ENCODE results near the gene EFS. TPM values are rescaled to one million over a fixed set of nuclear protein-coding genes. Genes with fewer than 3 reads are reported as not detected.

EFS gene
- total and polyA plus RNA-seq, 2 of the 8 experiments (the other 6 are each of a cell fraction or from before 2014, with no cell fraction given) = 27.8 to 28.6 TPM

DNA sequence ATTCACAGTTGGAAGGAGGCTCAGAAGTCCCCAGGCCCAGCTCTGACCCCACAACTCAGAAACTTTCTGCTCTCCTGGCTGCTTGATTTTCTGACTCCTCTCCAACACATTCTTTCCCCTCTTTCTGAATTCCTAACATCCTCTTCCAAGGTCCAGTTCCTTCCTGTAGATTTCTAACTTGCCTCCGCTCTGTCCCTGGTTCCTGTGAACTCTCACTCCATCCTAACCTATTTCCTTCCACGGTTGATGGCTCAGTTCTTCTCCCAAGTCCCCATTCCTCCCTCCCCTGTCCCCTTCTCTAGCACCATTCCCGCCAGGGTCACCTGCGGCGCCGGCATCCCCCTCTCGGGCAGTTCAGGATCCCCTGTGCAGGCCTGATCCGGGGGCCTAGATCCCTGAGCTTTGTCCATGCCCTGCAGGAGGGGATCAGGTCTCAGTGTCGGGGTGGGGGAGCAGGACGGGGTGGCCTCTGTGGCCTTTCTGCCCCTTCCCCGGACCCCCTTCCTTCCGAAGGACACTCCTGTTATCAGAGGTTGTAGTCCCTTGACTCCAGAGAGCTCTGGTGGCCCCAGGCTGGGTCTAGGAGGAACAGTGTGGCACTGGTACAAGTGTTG, 6.3 kb downstream of the EFS start:
- H3K4me1 ChIP-seq (replicated peaks in 1 of 4; ENCODE audit: control insufficient read depth in 3 of 4, insufficient read depth in 4 of 4, low read length in 3 of 4) = peaks cover 0 to 6% (median 3%) of the 10 kb centered on the region in 4 experiments; a peak in 3 of 7 replicates
- H3K79me2 ChIP-seq (ENCODE audit: control insufficient read depth in 1 of 2, insufficient read depth in 2 of 2, low read length in 2 of 2) = no peaks in the 10 kb centered on the region
- no peak overlapping the region for H3K27ac ChIP-seq (ENCODE audit: low read depth, low read length)
- CTCF ChIA-PET (ENCODE audit: partially characterized antibody) = interaction anchor here (0.6 to 20.9 kb wide), 9 partner anchors 11 to 851 kb away, joined by 3 to 333 read pairs (median 8); partner anchors contain the start of genes CMTM5, IL25 and MYH7
- H2BK120ac ChIP-seq (replicated peaks; ENCODE audit: low read depth, low read length) = no peak overlapping the region
- H4K8ac ChIP-seq (ENCODE audit: extremely low read depth, insufficient read depth, low read length) = no peak overlapping the region
- peaks cover 8 to 10% of the 10 kb centered on the region in 2 experiments for H4K20me1 ChIP-seq (replicated peaks in 1 of 2; ENCODE audit: control insufficient read depth in 1 of 2, insufficient read depth in 2 of 2, low read length in 2 of 2)
- H3K79me1 ChIP-seq (ENCODE audit: low read depth, low read length) = no peaks in the 10 kb centered on the region
- H3K4ac ChIP-seq (replicated peaks; ENCODE audit: insufficient read length, low read depth, low read length) = no peak overlapping the region
- H3K23ac ChIP-seq (ENCODE audit: insufficient read length) = no peak overlapping the region
- H3K4me2 ChIP-seq (ENCODE audit: insufficient read depth in 1 of 2, low read depth in 2 of 2, low read length in 2 of 2) = no peak overlapping the region
- no peaks in the 10 kb centered on the region for H3K23me2 ChIP-seq (ENCODE audit: low read depth, low read length)
- peaks cover 0 to 22% (median 11%) of the 10 kb centered on the region in 4 experiments; a peak in 4 of 8 replicates for H3K36me3 ChIP-seq (ENCODE audit: control insufficient read depth in 2 of 4, insufficient read depth in 4 of 4, low read length in 3 of 4)
- H4K5ac ChIP-seq (ENCODE audit: insufficient read length, low read depth, low read length) = no peak overlapping the region
- no peak overlapping the region for H2BK5ac ChIP-seq (ENCODE audit: low read depth, low read length)
- 93% methylated on average over 8 of the region's 12 CpGs; no CpG with 5 or more reads in 1 of the 2 experiments for WGBS, 2 experiments (ENCODE audit: extremely low coverage in 1 of 2, insufficient coverage in 1 of 2, insufficient read length in 1 of 2, insufficient replicate concordance in 2 of 2, low coverage in 1 of 2, low lambda C conversion rate in 2 of 2, missing lambda C conversion rate in 1 of 2)
- POLR2A ChIA-PET (ENCODE audit: partially characterized antibody) = interaction anchor here (0.8 to 2.1 kb wide), 4 partner anchors 9 to 37 kb away, joined by 3 to 10 read pairs (median 4); partner anchors contain the start of gene PABPN1
- no peak for TF ChIP-seq CBX5 (IDR thresholded peaks at IDR 0.05; ENCODE audit: low read depth, low read length)
- no peak overlapping the region for H2BK12ac ChIP-seq (ENCODE audit: low read depth, low read length)
- no peak overlapping the region for H3K14ac ChIP-seq (ENCODE audit: insufficient read length)
- no peak overlapping the region for H4K91ac ChIP-seq (replicated peaks; ENCODE audit: insufficient read length, low read length)
- H2AK5ac ChIP-seq (ENCODE audit: low read depth, low read length) = no peak overlapping the region
- no peak overlapping the region for H3K9ac ChIP-seq (replicated peaks in 1 of 4; ENCODE audit: extremely low read depth in 1 of 4, low read depth in 3 of 4, low read length in 3 of 4)
- H2AFZ ChIP-seq (ENCODE audit: low read length) = no peak overlapping the region
- H3K9me3 ChIP-seq (ENCODE audit: insufficient read depth in 2 of 2, low read depth in 1 of 2, low read length in 1 of 2) = no peaks in the 10 kb centered on the region
- DNase-seq (ENCODE audit: low read depth in 1 of 2, low spot score in 2 of 2) (no peak), FAIRE-seq (no peak)
- H3K27me3 ChIP-seq (replicated peaks in 1 of 4; ENCODE audit: control insufficient read depth in 3 of 4, extremely low read depth in 1 of 4, insufficient read depth in 3 of 4, low read length in 3 of 4) = peaks cover 0 to 4% (median 2%) of the 10 kb centered on the region in 4 experiments; a peak in 3 of 7 replicates
- no peak overlapping the region for H2BK20ac ChIP-seq (ENCODE audit: low read length)
- no peak overlapping the region for H3K4me3 ChIP-seq (ENCODE audit: extremely low read depth in 1 of 4, insufficient read depth in 2 of 4, low read depth in 3 of 4, low read length in 4 of 4)
- H3K56ac ChIP-seq (replicated peaks; ENCODE audit: insufficient read length, low read depth, low read length) = no peak overlapping the region
- H2BK15ac ChIP-seq (ENCODE audit: low read length) = no peak overlapping the region
- no peak overlapping the region for H3K18ac ChIP-seq (ENCODE audit: extremely low read depth, low read length)
